GM12878 (cell line): ENCODE data around the gene IDH3G. TPM values are rescaled to one million over a fixed set of nuclear protein-coding genes. Genes with fewer than 3 reads are reported as not detected.

Experiments used
- ATAC-seq: fragments of 200-7000 bp; cut with Tn5 transposase; 3 replicates; pipeline ENCODE4 v1.9.1; 2020; ENCODE audit warnings: mild to moderate bottlenecking, moderate library complexity
- BruUV-seq: library from RNA; stranded (reverse); fragments of 400-500 nt; replicated peaks from 2 replicates; lab custom pipeline; 2021; lab: Mats Ljungman, UMichigan
- CTCF ChIA-PET: fragments of 300-600 bp; sonication (Branson Sonifier 250); formaldehyde crosslinking; extraction: SDS; loops from one replicate; lab custom pipeline; 2021; ENCODE audit warnings: inconsistent platforms; lab: Yijun Ruan, JAX
- POLR2A ChIA-PET: fragments of 350-600 bp; formaldehyde crosslinking; extraction: SDS; loops from one replicate; lab custom pipeline; 2021; ENCODE audit warnings: inconsistent platforms; lab: Charles Lee
- RAD21 ChIA-PET: fragments of 300-600 bp; sonication (Branson Sonifier 250); formaldehyde crosslinking; loops from one replicate; lab custom pipeline; 2023; ENCODE audit warnings: antibody characterized with exemption; ENCODE audit not compliant: unreplicated experiment; lab: Charles Lee
- SMC1A ChIA-PET: fragments of 300-600 bp; sonication (Branson Sonifier 250); formaldehyde crosslinking; loops from one replicate; lab custom pipeline; 2023; ENCODE audit not compliant: unreplicated experiment, uncharacterized antibody; lab: Charles Lee
- DNase-seq: peaks from one replicate; pipeline ENCODE4 v3.0.0-alpha.2; 2011; ENCODE audit warnings: low read depth, low spot score
- FAIRE-seq: peaks from 3 replicates; lab custom pipeline; 2011; peaks lifted over from hg19 to GRCh38; lab: Jason Lieb, UNC
- H2AFZ ChIP-seq: 2 replicates; pipeline ENCODE4 v1.6.0; 2011; ENCODE audit warnings: low read depth, low read length, control low read depth; ENCODE audit not compliant: control insufficient read depth
- H3K27ac ChIP-seq: 2 replicates; pipeline ENCODE4 v1.5.1; 2011; ENCODE audit warnings: control low read depth; ENCODE audit not compliant: control insufficient read depth, insufficient read depth
- H3K27me3 ChIP-seq, 2 experiments: replicated peaks in 1 of 2; 2 replicates each; pipeline versions ENCODE4 v1.6.0 to v1.6.1; 2011; ENCODE audit warnings: low read length in 1 of 2; ENCODE audit not compliant: control insufficient read depth in 2 of 2, insufficient read depth in 2 of 2
- H3K36me3 ChIP-seq, 2 experiments: 2 replicates each; pipeline ENCODE4 v1.5.1; 2011; ENCODE audit warnings: low read length in 1 of 2; ENCODE audit not compliant: control insufficient read depth in 2 of 2, insufficient read depth in 2 of 2
- H3K4me1 ChIP-seq: 2 replicates; pipeline ENCODE4 v1.6.1; 2011; ENCODE audit warnings: mild to moderate bottlenecking, low read length, moderate library complexity, mixed read lengths; ENCODE audit not compliant: control insufficient read depth, insufficient read depth
- H3K4me2 ChIP-seq: 2 replicates; pipeline ENCODE4 v1.6.0; 2011; ENCODE audit warnings: control low read depth; ENCODE audit not compliant: control insufficient read depth, insufficient read depth
- H3K4me3 ChIP-seq: fragments of 200-600 bp; sonication (generic); 2 replicates; pipeline ENCODE4 v1.5.1; 2016
- H3K79me2 ChIP-seq: 2 replicates; pipeline ENCODE4 v1.6.0; 2011; ENCODE audit warnings: low read length; ENCODE audit not compliant: control insufficient read depth, insufficient read depth
- H3K9ac ChIP-seq: 2 replicates; pipeline ENCODE4 v1.8.0; 2011; ENCODE audit warnings: low read length, control low read depth, mixed read lengths; ENCODE audit not compliant: control insufficient read depth, insufficient read depth
- H3K9me3 ChIP-seq: replicated peaks from 3 replicates; pipeline ENCODE4 v1.5.1; 2011; ENCODE audit warnings: mild to moderate bottlenecking, low read length; ENCODE audit not compliant: control insufficient read depth, insufficient read depth
- H4K20me1 ChIP-seq: 2 replicates; pipeline ENCODE4 v1.6.0; 2011; ENCODE audit not compliant: control insufficient read depth, insufficient read depth
- SMAD1 ChIP-seq: fragments of 450-650 bp; IDR thresholded peaks from 2 replicates; pipeline ENCODE4 v1.6.1; 2018; ENCODE audit warnings: mild to moderate bottlenecking, low read depth; ENCODE audit not compliant: partially characterized antibody
- ZBTB40 ChIP-seq: fragments of 450-650 bp; IDR thresholded peaks from 2 replicates; pipeline ENCODE4 v1.6.1; 2016; ENCODE audit warnings: mild to moderate bottlenecking, moderate library complexity, borderline replicate concordance
- ZNF207 ChIP-seq: fragments of 450-650 bp; IDR thresholded peaks from 2 replicates; pipeline ENCODE4 v1.6.1; 2014; ENCODE audit warnings: antibody characterized with exemption, mild to moderate bottlenecking, borderline replicate concordance
- ZNF24 ChIP-seq: fragments of 450-650 bp; IDR thresholded peaks from 2 replicates; pipeline ENCODE4 v1.6.1; 2017; ENCODE audit warnings: antibody characterized with exemption, mild to moderate bottlenecking
- WGBS: methylation state at CpG from one replicate; pipeline ENCODE4 v1.1.6; 2016; ENCODE audit warnings: low lambda C conversion rate; ENCODE audit not compliant: insufficient replicate concordance, insufficient coverage; ENCODE audit errors: missing lambda C conversion rate; 5-methylcytosine and 5-hydroxymethylcytosine counted together
- in situ Hi-C: fragments of 300-500 bp; cut with MboI; formaldehyde crosslinking; loops from 9 replicates; pipeline ENCODE4 v1.14.3; 2018; ENCODE audit warnings: mixed read lengths
- intact Hi-C: fragments of 100-400 bp; cut with micrococcal nuclease; formaldehyde crosslinking; loops from one replicate; pipeline ENCODE4 v1.14.2; 2022; ENCODE audit not compliant: unreplicated experiment
- polyA plus RNA-seq, 11 experiments: library from polyadenylated mRNA; depleted of rRNA in 4 of 11; unstranded in 6 of 11; stranded (reverse) in 5 of 11; fragments of >200 nt; fragmentation: Nextera tagmentation in 4 of 11; fragmentation: Illumina TruSeq in 1 of 11; extraction: Ambion mirVana in 4 of 11; extraction: Trizol in 1 of 11; gene quantifications; 1 replicate in 1 of 11; 2 replicates in 10 of 11; pipeline versions ENCODE4 v1.2.1 to v1.2.3, GENCODE V29; 2011 to 2016; ENCODE audit warnings: inconsistent platforms in 2 of 11, missing spikeins in 2 of 11, low read depth in 1 of 11
- total RNA-seq, 4 experiments: library from RNA; depleted of rRNA in 3 of 4; stranded (reverse); fragments of >200 nt in 3 of 4; fragmentation: Illumina TruSeq in 1 of 4; extraction: Trizol in 1 of 4; gene quantifications; 2 replicates each; pipeline versions ENCODE4 v1.2.1 to v1.2.3, GENCODE V29; 2013 to 2021

The IDH3G gene
- total and polyA plus RNA-seq, 10 of the 15 experiments (the other 5 are each of a cell fraction or from before 2014, with no cell fraction given): 26.3 to 102 (median 66.6) TPM

- TF ChIP-seq ZBTB40: no peak
- no peak for TF ChIP-seq ZNF24
- no peak for TF ChIP-seq SMAD1
Measured at GRCh38 chrX:153792368-153792767, 1.8 kb downstream of the IDH3G start (continued).

- Histone ChIP-seq H3K79me2 (peaks cover 44% of the 10 kb centered on the region), H3K27me3 (no peaks in the 10 kb centered on the region), H3K27ac (no peak overlapping the region), H3K4me1 (peaks cover 3% of the 10 kb centered on the region; the same call in 1 of the 2 replicates), H3K4me2 (no peak overlapping the region), H3K36me3 (peaks cover 3% of the 10 kb centered on the region in 2 experiments; a peak in 3 of 4 replicates), H3K4me3 (no peak overlapping the region), H3K9me3 (no peaks in the 10 kb centered on the region; the same call in 2 of the 3 replicates), H3K9ac (no peak overlapping the region), H2AFZ (no peak overlapping the region), H4K20me1 (no peaks in the 10 kb centered on the region; the same call in 1 of the 2 replicates)
- RAD21 ChIA-PET: no interaction called here
- SMC1A ChIA-PET: interaction anchor here (1.5 kb wide), 1 partner anchor 156 kb away, joined by 3 read pairs; no protein-coding TSS in a partner anchor
- no TSS peak for BruUV-seq
- ATAC-seq (no peak), DNase-seq (no peak), FAIRE-seq (no peak)
- in situ Hi-C loops: no loop called here
- POLR2A ChIA-PET: no interaction called here
- no peak for TF ChIP-seq ZNF207
- intact Hi-C loops: no loop called here
- CTCF ChIA-PET: no interaction called here
- 59% methylated on average over 17 of the region's 17 CpGs for WGBS
Measured at GRCh38 chrX:153791104-153791852, 2.9 kb downstream of the IDH3G start.
